Vagina (tissue), 2 donors: ENCODE results near the gene COX7A2. TPM values are rescaled to one million over a fixed set of nuclear protein-coding genes. Genes with fewer than 3 reads are reported as not detected.
A peak's percentile ranks its signal among the peaks of the same experiment; 100 is the strongest.

Source experiments
- DNase-seq, 2 donors: peaks; one replicate each; pipeline ENCODE4 v3.0.0-alpha.2; 2017; ENCODE audit errors: extremely low spot score in 2 of 2
- H3K27ac ChIP-seq: fragments of 200-600 bp; sonication (generic); one replicate; pipeline ENCODE4 v1.5.1; 2019
- H3K27me3 ChIP-seq: fragments of 200-600 bp; sonication (generic); one replicate; pipeline ENCODE4 v1.5.1; 2019
- H3K36me3 ChIP-seq, 2 donors: fragments of 200-600 bp; sonication (generic); one replicate each; pipeline ENCODE4 v1.5.1; 2017 to 2019
- H3K4me1 ChIP-seq: fragments of 200-600 bp; sonication (generic); one replicate; pipeline ENCODE4 v1.5.1; 2019
- H3K4me3 ChIP-seq, 2 donors: fragments of 200-600 bp; sonication (generic); 1 replicate in 1 of 2; 2 replicates in 1 of 2; pipeline ENCODE4 v1.5.1; 2016 to 2019
- H3K9me3 ChIP-seq: fragments of 200-600 bp; sonication (generic); one replicate; pipeline ENCODE4 v1.5.1; 2019
- CTCF ChIP-seq, 3 experiments: fragments of 450-650 bp in 2 of 3; fragments of 200-600 bp in 1 of 3; sonication (generic) in 1 of 3; IDR thresholded peaks; one replicate each; pipeline ENCODE4 v1.5.1; 2017 to 2019; ENCODE audit warnings: antibody characterized with exemption in 3 of 3, mild to moderate bottlenecking in 2 of 3, moderate library complexity in 2 of 3
- POLR2A ChIP-seq, 2 donors: fragments of 450-650 bp; IDR thresholded peaks; one replicate each; pipeline ENCODE4 v1.6.1; 2017; ENCODE audit warnings: antibody characterized with exemption in 2 of 2, mild to moderate bottlenecking in 2 of 2, moderate library complexity in 2 of 2
- POLR2AphosphoS5 ChIP-seq, 2 donors: sonication (generic); formaldehyde crosslinking; IDR thresholded peaks; one replicate each; pipeline ENCODE4 v1.9.0; 2017; ENCODE audit warnings: antibody characterized with exemption in 2 of 2, mild to moderate bottlenecking in 2 of 2, low read depth in 1 of 2; ENCODE audit not compliant: insufficient read depth in 1 of 2
- intact Hi-C: fragments of 100-400 bp; cut with DNase I; formaldehyde crosslinking; loops from one replicate; pipeline ENCODE4 v1.15.1; 2023
- total RNA-seq: library from RNA; depleted of rRNA; stranded (reverse); fragments of >200 nt; gene quantifications from one replicate; pipeline ENCODE4 v1.2.3, GENCODE V29; 2016

COX7A2 gene
- total RNA-seq, 1 donor from 2014 or later: 286 TPM

- no peak overlapping the region for H3K27ac ChIP-seq
- H3K4me1 ChIP-seq: peaks cover 19% of the 10 kb centered on the region
- H3K4me3 ChIP-seq: no peak overlapping the region
- no peaks in the 10 kb centered on the region for H3K27me3 ChIP-seq
- H3K9me3 ChIP-seq: no peaks in the 10 kb centered on the region
- no peak for DNase-seq
- intact Hi-C loops: no loop called here
- H3K36me3 ChIP-seq: no peaks in the 10 kb centered on the region
- no peak for TF ChIP-seq POLR2A (IDR thresholded peaks at IDR 0.05)
- no peak for TF ChIP-seq POLR2AphosphoS5 (IDR thresholded peaks at IDR 0.05; ENCODE audit: insufficient read depth in 1 of 2, low read depth in 1 of 2)
- TF ChIP-seq CTCF (IDR thresholded peaks at IDR 0.05): no peak
Observed at GRCh38 chr6:75290136-75290945, 46.7 kb upstream of the COX7A2 start.

DNA sequence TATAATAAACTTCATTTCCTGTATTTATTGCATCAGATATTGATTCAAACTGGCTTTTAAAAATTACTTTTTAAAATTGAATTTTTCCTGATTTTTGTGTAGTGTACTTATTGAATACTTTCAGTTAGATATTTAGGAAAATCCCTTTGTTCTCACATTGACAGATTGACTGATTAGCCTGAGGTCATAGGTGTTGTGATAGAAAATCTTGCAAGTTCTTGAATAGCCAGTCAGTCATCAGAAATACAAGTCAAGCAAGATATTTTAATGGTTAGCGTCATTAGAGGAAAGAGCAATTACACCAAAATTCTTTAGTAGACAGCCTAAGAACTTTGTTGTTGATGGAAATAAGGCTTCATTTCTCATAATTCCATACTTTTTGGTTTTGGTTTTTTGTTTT, 44.4 kb upstream of the COX7A2 start:
- no peak overlapping the region for H3K27ac ChIP-seq

GRCh38 chr6:75287424-75287823, 43.8 kb upstream of the COX7A2 start:
- H3K4me3 ChIP-seq: no peak overlapping the region
- H3K36me3 ChIP-seq: no peaks in the 10 kb centered on the region
- TF ChIP-seq CTCF (IDR thresholded peaks at IDR 0.05): no peak
- TF ChIP-seq POLR2AphosphoS5 (IDR thresholded peaks at IDR 0.05; ENCODE audit: insufficient read depth in 1 of 2, low read depth in 1 of 2): no peak
- TF ChIP-seq POLR2A (IDR thresholded peaks at IDR 0.05): no peak
- H3K27ac ChIP-seq: no peak overlapping the region
- no peaks in the 10 kb centered on the region for H3K9me3 ChIP-seq
- H3K4me1 ChIP-seq: peaks cover 30% of the 10 kb centered on the region
- no peak for DNase-seq
- intact Hi-C loops: no loop called here
- no peaks in the 10 kb centered on the region for H3K27me3 ChIP-seq

More for the DNA sequence above, 44.4 kb upstream of the COX7A2 start:
- H3K4me1 ChIP-seq: peaks cover 24% of the 10 kb centered on the region
- TF ChIP-seq CTCF (IDR thresholded peaks at IDR 0.05) (no peak), POLR2A (IDR thresholded peaks at IDR 0.05) (no peak), POLR2AphosphoS5 (IDR thresholded peaks at IDR 0.05; ENCODE audit: insufficient read depth in 1 of 2, low read depth in 1 of 2) (no peak)
- no peaks in the 10 kb centered on the region for H3K36me3 ChIP-seq
- H3K27me3 ChIP-seq: no peaks in the 10 kb centered on the region
- no peak overlapping the region for H3K4me3 ChIP-seq
- intact Hi-C loops: no loop called here
- DNase-seq: no peak
- no peaks in the 10 kb centered on the region for H3K9me3 ChIP-seq

- Histone ChIP-seq H3K9me3 (no peaks in the 10 kb centered on the region), H3K27ac (no peak overlapping the region), H3K4me3 (no peak overlapping the region), H3K4me1 (peaks cover 35% of the 10 kb centered on the region), H3K36me3 (no peaks in the 10 kb centered on the region), H3K27me3 (no peaks in the 10 kb centered on the region)
- no peak for DNase-seq
- intact Hi-C loops: no loop called here
- TF ChIP-seq POLR2AphosphoS5 (IDR thresholded peaks at IDR 0.05; ENCODE audit: insufficient read depth in 1 of 2, low read depth in 1 of 2): no peak
- TF ChIP-seq CTCF (IDR thresholded peaks at IDR 0.05): no peak
- TF ChIP-seq POLR2A (IDR thresholded peaks at IDR 0.05): no peak
Observed at GRCh38 chr6:75286955-75287354, 43.4 kb upstream of the COX7A2 start.

GRCh38 chr6:75285283-75285639, 41.7 kb upstream of the COX7A2 start:
- TF ChIP-seq POLR2AphosphoS5 (IDR thresholded peaks at IDR 0.05; ENCODE audit: insufficient read depth in 1 of 2, low read depth in 1 of 2) (no peak), POLR2A (IDR thresholded peaks at IDR 0.05) (no peak), CTCF (IDR thresholded peaks at IDR 0.05) (no peak)
- Histone ChIP-seq H3K4me1 (peaks cover 52% of the 10 kb centered on the region), H3K9me3 (no peaks in the 10 kb centered on the region), H3K27ac (peak overlapping the region; percentile 72), H3K4me3 (peak overlapping the region; percentile 60 to 80), H3K27me3 (no peaks in the 10 kb centered on the region), H3K36me3 (no peaks in the 10 kb centered on the region)
- intact Hi-C loops: no loop called here
- no peak for DNase-seq
